GM23338 (cell line): ENCODE measurements around the gene UBQLN4. TPM values are rescaled to one million over a fixed set of nuclear protein-coding genes. Genes with fewer than 3 reads are reported as not detected.

Experiments
- ATAC-seq: fragments of 200-7000 bp; cut with Tn5 transposase; 3 replicates; pipeline ENCODE4 v1.9.1; 2020
- DNase-seq: peaks from one replicate; pipeline ENCODE4 v3.0.0-alpha.2; 2015; ENCODE audit warnings: low spot score
- H2AFZ ChIP-seq: fragments of 200-600 bp; sonication (generic); 2 replicates; pipeline ENCODE4 v1.8.0; 2016; ENCODE audit warnings: antibody characterized with exemption, mild to moderate bottlenecking, moderate library complexity
- H3F3A ChIP-seq: fragments of 200-600 bp; sonication (generic); replicated peaks from 2 replicates; pipeline ENCODE4 v1.8.0; 2017; ENCODE audit warnings: antibody characterized with exemption, mixed run types, low read depth
- H3K27ac ChIP-seq: fragments of 200-600 bp; sonication (generic); 2 replicates; pipeline ENCODE4 v1.6.1; 2016; ENCODE audit warnings: low read depth
- H3K27me3 ChIP-seq: fragments of 200-600 bp; sonication (generic); 2 replicates; pipeline ENCODE4 v1.8.0; 2016; ENCODE audit warnings: mild to moderate bottlenecking, mixed run types, moderate library complexity; ENCODE audit not compliant: insufficient read depth
- H3K36me3 ChIP-seq: fragments of 200-600 bp; sonication (generic); 2 replicates; pipeline ENCODE4 v1.8.0; 2016; ENCODE audit warnings: mild to moderate bottlenecking; ENCODE audit not compliant: insufficient read depth
- H3K4me1 ChIP-seq: fragments of 200-600 bp; sonication (generic); 2 replicates; pipeline ENCODE4 v1.8.0; 2016; ENCODE audit warnings: mild to moderate bottlenecking, moderate library complexity; ENCODE audit not compliant: insufficient read depth
- H3K4me2 ChIP-seq: fragments of 200-600 bp; sonication (generic); 2 replicates; pipeline ENCODE4 v1.7.1; 2017; ENCODE audit warnings: mixed run types
- H3K4me3 ChIP-seq: fragments of 200-600 bp; sonication (generic); 2 replicates; pipeline ENCODE4 v1.6.1; 2016; ENCODE audit warnings: mixed run types
- H3K79me2 ChIP-seq: fragments of 200-600 bp; sonication (generic); replicated peaks from 2 replicates; pipeline ENCODE4 v1.8.0; 2017; ENCODE audit warnings: mild to moderate bottlenecking; ENCODE audit not compliant: insufficient read depth
- H3K9me2 ChIP-seq: fragments of 200-600 bp; sonication (generic); 2 replicates; pipeline ENCODE4 v1.8.0; 2017; ENCODE audit not compliant: insufficient read depth
- H4K20me1 ChIP-seq: fragments of 200-600 bp; sonication (generic); replicated peaks from 2 replicates; pipeline ENCODE4 v1.8.0; 2017; ENCODE audit warnings: mild to moderate bottlenecking; ENCODE audit not compliant: insufficient read depth
- H3K27ac Mint-ChIP-seq: 2 replicates; pipeline ENCODE4 v1.8.0; 2020; ENCODE audit warnings: inconsistent platforms, mild to moderate bottlenecking, moderate library complexity, mixed read lengths
- H3K27me3 Mint-ChIP-seq: 3 replicates; pipeline ENCODE4 v1.8.0; 2022; ENCODE audit warnings: low read depth, mild to moderate bottlenecking, moderate library complexity, mixed read lengths, inconsistent platforms; ENCODE audit not compliant: insufficient read depth, poor library complexity
- H3K36me3 Mint-ChIP-seq: 3 replicates; pipeline ENCODE4 v1.8.0; 2021; ENCODE audit warnings: low read depth, mild to moderate bottlenecking, inconsistent platforms, moderate library complexity, mixed read lengths
- H3K4me1 Mint-ChIP-seq: 3 replicates; pipeline ENCODE4 v1.8.0; 2020; ENCODE audit warnings: mild to moderate bottlenecking, inconsistent platforms, mixed read lengths
- H3K4me3 Mint-ChIP-seq: 3 replicates; pipeline ENCODE4 v1.8.0; 2021; ENCODE audit warnings: moderate library complexity, mild to moderate bottlenecking, inconsistent platforms, mixed read lengths
- H3K9me3 Mint-ChIP-seq: 3 replicates; pipeline ENCODE4 v1.8.0; 2020; ENCODE audit warnings: moderate library complexity, mild to moderate bottlenecking, inconsistent platforms, mixed read lengths
- CREB1 ChIP-seq: fragments of 250-450 bp; sonication (Bioruptor Pico); IDR thresholded peaks from 2 replicates; pipeline ENCODE4 v1.5.0; 2020; ENCODE audit warnings: low read depth, mild to moderate bottlenecking, moderate library complexity
- EZH2 ChIP-seq: fragments of 200-600 bp; sonication (generic); IDR thresholded peaks from one replicate; pipeline ENCODE4 v1.8.0; 2017; ENCODE audit warnings: antibody characterized with exemption, mild to moderate bottlenecking, low read depth; ENCODE audit not compliant: unreplicated experiment
- EZH2phosphoT487 ChIP-seq: fragments of 200-600 bp; sonication (generic); IDR thresholded peaks from one replicate; pipeline ENCODE4 v1.8.1; 2018; ENCODE audit warnings: antibody characterized with exemption; ENCODE audit not compliant: unreplicated experiment
- JUNB ChIP-seq: IDR thresholded peaks from one replicate; pipeline ENCODE4 v1.6.1; 2016; ENCODE audit warnings: antibody characterized with exemption; ENCODE audit not compliant: unreplicated experiment
- NANOG ChIP-seq: IDR thresholded peaks from 2 replicates; pipeline ENCODE4 v1.6.1; 2016; ENCODE audit warnings: antibody characterized with exemption, borderline replicate concordance
- POLR2AphosphoS5 ChIP-seq: IDR thresholded peaks from 2 replicates; pipeline ENCODE4 v1.6.1; 2016; ENCODE audit warnings: antibody characterized with exemption, low read depth
- STAT1 ChIP-seq: IDR thresholded peaks from one replicate; pipeline ENCODE4 v1.6.1; 2016; ENCODE audit warnings: antibody characterized with exemption; ENCODE audit not compliant: unreplicated experiment
- ZNF114 ChIP-seq: fragments of 250-450 bp; sonication (Bioruptor Pico); IDR thresholded peaks from 2 replicates; pipeline ENCODE4 v1.5.0; 2020; ENCODE audit warnings: mild to moderate bottlenecking, moderate library complexity
- ZNF331 ChIP-seq: fragments of 250-450 bp; sonication (Bioruptor Pico); IDR thresholded peaks from 2 replicates; pipeline ENCODE4 v1.5.0; 2020; ENCODE audit warnings: low read depth, mild to moderate bottlenecking, moderate library complexity
- polyA plus RNA-seq: library from polyadenylated mRNA; unstranded; fragments of >200 nt; fragmentation: Nextera tagmentation; extraction: Ambion mirVana; gene quantifications from 2 replicates; pipeline ENCODE4 v1.2.1, GENCODE V29; 2016
- total RNA-seq: library from RNA; depleted of rRNA; stranded (reverse); fragments of >200 nt; shearing (Covaris generic); gene quantifications from 2 replicates; pipeline ENCODE4 v1.2.3, GENCODE V29; 2014
- TF ChIP-seq, protein P1 (sequence below), 2 experiments: fragments of 200-600 bp in 1 of 2; sonication (generic) in 1 of 2; conservative IDR thresholded peaks; 2 replicates each; pipeline versions ENCODE4 v1.5.1 to v1.6.1; 2016 to 2017; ENCODE audit warnings: antibody characterized with exemption in 2 of 2, low read depth in 2 of 2, mild to moderate bottlenecking in 2 of 2, moderate library complexity in 1 of 2
- TF ChIP-seq, protein P2 (sequence below): IDR thresholded peaks from one replicate; pipeline ENCODE4 v1.6.1; 2018; ENCODE audit warnings: antibody characterized with exemption; ENCODE audit not compliant: unreplicated experiment
- TF ChIP-seq, protein P3 (sequence below): fragments of 250-450 bp; sonication (Bioruptor Pico); IDR thresholded peaks from 2 replicates; pipeline ENCODE4 v1.5.0; 2020; ENCODE audit warnings: mild to moderate bottlenecking, moderate library complexity
- TF ChIP-seq, protein P4 (sequence below): IDR thresholded peaks from 2 replicates; pipeline ENCODE4 v1.6.1; 2016; ENCODE audit warnings: antibody characterized with exemption

Gene UBQLN4
- total and polyA plus RNA-seq, 2 experiments from 2014 or later: 10.0 to 30.5 TPM

DNA sequence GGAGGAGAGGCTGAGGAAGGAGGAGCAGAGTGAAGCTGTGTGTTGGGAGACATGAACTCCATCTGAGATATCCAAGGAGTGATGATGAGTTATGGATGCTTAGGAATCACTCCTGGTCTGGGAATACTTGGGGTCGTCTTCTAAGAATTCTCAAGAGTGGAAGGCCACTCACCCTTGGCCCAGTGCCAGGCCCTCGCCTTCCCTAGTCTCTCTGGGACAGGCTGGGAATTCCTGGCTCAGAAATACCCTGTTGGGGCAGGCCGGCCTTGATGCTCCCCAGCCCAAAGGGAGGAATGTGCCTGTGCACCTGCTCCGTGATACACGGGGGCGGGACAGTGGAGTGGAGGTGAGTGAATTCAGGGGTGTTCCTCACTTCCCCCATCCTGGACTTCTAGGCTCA, 48.3 kb upstream of the UBQLN4 start:
- H3K4me1 ChIP-seq: peaks cover 21% of the 10 kb centered on the region
- H3K27me3 ChIP-seq: no peaks in the 10 kb centered on the region
- DNase-seq (no peak), ATAC-seq (no peak)
- H3K27ac ChIP-seq: no peak overlapping the region
- no peaks in the 10 kb centered on the region for H3K79me2 ChIP-seq
- no peak for TF ChIP-seq EZH2
- no peak for TF ChIP-seq ZNF114 (CRISPR knock-in tag)
- TF ChIP-seq JUNB: no peak
- no peak for TF ChIP-seq STAT1
- TF ChIP-seq, protein P1, sequence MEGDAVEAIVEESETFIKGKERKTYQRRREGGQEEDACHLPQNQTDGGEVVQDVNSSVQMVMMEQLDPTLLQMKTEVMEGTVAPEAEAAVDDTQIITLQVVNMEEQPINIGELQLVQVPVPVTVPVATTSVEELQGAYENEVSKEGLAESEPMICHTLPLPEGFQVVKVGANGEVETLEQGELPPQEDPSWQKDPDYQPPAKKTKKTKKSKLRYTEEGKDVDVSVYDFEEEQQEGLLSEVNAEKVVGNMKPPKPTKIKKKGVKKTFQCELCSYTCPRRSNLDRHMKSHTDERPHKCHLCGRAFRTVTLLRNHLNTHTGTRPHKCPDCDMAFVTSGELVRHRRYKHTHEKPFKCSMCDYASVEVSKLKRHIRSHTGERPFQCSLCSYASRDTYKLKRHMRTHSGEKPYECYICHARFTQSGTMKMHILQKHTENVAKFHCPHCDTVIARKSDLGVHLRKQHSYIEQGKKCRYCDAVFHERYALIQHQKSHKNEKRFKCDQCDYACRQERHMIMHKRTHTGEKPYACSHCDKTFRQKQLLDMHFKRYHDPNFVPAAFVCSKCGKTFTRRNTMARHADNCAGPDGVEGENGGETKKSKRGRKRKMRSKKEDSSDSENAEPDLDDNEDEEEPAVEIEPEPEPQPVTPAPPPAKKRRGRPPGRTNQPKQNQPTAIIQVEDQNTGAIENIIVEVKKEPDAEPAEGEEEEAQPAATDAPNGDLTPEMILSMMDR (conservative IDR thresholded peaks at IDR 0.05; ENCODE audit: low read depth in 2 of 2): no peak
- TF ChIP-seq, protein P2, sequence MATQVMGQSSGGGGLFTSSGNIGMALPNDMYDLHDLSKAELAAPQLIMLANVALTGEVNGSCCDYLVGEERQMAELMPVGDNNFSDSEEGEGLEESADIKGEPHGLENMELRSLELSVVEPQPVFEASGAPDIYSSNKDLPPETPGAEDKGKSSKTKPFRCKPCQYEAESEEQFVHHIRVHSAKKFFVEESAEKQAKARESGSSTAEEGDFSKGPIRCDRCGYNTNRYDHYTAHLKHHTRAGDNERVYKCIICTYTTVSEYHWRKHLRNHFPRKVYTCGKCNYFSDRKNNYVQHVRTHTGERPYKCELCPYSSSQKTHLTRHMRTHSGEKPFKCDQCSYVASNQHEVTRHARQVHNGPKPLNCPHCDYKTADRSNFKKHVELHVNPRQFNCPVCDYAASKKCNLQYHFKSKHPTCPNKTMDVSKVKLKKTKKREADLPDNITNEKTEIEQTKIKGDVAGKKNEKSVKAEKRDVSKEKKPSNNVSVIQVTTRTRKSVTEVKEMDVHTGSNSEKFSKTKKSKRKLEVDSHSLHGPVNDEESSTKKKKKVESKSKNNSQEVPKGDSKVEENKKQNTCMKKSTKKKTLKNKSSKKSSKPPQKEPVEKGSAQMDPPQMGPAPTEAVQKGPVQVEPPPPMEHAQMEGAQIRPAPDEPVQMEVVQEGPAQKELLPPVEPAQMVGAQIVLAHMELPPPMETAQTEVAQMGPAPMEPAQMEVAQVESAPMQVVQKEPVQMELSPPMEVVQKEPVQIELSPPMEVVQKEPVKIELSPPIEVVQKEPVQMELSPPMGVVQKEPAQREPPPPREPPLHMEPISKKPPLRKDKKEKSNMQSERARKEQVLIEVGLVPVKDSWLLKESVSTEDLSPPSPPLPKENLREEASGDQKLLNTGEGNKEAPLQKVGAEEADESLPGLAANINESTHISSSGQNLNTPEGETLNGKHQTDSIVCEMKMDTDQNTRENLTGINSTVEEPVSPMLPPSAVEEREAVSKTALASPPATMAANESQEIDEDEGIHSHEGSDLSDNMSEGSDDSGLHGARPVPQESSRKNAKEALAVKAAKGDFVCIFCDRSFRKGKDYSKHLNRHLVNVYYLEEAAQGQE: no peak
- no peak for TF ChIP-seq POLR2AphosphoS5
- TF ChIP-seq, protein P3, sequence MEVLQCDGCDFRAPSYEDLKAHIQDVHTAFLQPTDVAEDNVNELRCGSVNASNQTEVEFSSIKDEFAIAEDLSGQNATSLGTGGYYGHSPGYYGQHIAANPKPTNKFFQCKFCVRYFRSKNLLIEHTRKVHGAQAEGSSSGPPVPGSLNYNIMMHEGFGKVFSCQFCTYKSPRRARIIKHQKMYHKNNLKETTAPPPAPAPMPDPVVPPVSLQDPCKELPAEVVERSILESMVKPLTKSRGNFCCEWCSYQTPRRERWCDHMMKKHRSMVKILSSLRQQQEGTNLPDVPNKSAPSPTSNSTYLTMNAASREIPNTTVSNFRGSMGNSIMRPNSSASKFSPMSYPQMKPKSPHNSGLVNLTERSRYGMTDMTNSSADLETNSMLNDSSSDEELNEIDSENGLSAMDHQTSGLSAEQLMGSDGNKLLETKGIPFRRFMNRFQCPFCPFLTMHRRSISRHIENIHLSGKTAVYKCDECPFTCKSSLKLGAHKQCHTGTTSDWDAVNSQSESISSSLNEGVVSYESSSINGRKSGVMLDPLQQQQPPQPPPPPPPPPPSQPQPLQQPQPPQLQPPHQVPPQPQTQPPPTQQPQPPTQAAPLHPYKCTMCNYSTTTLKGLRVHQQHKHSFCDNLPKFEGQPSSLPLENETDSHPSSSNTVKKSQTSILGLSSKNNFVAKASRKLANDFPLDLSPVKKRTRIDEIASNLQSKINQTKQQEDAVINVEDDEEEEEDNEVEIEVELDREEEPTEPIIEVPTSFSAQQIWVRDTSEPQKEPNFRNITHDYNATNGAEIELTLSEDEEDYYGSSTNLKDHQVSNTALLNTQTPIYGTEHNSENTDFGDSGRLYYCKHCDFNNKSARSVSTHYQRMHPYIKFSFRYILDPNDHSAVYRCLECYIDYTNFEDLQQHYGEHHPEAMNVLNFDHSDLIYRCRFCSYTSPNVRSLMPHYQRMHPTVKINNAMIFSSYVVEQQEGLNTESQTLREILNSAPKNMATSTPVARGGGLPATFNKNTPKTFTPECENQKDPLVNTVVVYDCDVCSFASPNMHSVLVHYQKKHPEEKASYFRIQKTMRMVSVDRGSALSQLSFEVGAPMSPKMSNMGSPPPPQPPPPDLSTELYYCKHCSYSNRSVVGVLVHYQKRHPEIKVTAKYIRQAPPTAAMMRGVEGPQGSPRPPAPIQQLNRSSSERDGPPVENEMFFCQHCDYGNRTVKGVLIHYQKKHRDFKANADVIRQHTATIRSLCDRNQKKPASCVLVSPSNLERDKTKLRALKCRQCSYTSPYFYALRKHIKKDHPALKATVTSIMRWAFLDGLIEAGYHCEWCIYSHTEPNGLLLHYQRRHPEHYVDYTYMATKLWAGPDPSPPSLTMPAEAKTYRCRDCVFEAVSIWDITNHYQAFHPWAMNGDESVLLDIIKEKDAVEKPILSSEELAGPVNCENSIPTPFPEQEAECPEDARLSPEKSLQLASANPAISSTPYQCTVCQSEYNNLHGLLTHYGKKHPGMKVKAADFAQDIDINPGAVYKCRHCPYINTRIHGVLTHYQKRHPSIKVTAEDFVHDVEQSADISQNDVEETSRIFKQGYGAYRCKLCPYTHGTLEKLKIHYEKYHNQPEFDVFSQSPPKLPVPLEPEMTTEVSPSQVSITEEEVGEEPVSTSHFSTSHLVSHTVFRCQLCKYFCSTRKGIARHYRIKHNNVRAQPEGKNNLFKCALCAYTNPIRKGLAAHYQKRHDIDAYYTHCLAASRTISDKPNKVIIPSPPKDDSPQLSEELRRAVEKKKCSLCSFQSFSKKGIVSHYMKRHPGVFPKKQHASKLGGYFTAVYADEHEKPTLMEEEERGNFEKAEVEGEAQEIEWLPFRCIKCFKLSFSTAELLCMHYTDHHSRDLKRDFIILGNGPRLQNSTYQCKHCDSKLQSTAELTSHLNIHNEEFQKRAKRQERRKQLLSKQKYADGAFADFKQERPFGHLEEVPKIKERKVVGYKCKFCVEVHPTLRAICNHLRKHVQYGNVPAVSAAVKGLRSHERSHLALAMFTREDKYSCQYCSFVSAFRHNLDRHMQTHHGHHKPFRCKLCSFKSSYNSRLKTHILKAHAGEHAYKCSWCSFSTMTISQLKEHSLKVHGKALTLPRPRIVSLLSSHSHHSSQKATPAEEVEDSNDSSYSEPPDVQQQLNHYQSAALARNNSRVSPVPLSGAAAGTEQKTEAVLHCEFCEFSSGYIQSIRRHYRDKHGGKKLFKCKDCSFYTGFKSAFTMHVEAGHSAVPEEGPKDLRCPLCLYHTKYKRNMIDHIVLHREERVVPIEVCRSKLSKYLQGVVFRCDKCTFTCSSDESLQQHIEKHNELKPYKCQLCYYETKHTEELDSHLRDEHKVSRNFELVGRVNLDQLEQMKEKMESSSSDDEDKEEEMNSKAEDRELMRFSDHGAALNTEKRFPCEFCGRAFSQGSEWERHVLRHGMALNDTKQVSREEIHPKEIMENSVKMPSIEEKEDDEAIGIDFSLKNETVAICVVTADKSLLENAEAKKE (CRISPR knock-in tag): no peak
- TF ChIP-seq, protein P4, sequence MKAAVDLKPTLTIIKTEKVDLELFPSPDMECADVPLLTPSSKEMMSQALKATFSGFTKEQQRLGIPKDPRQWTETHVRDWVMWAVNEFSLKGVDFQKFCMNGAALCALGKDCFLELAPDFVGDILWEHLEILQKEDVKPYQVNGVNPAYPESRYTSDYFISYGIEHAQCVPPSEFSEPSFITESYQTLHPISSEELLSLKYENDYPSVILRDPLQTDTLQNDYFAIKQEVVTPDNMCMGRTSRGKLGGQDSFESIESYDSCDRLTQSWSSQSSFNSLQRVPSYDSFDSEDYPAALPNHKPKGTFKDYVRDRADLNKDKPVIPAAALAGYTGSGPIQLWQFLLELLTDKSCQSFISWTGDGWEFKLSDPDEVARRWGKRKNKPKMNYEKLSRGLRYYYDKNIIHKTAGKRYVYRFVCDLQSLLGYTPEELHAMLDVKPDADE: no peak
- TF ChIP-seq CREB1 (CRISPR knock-in tag): no peak
- no peak for TF ChIP-seq NANOG
- no peak for TF ChIP-seq ZNF331 (CRISPR knock-in tag)
- no peak for TF ChIP-seq EZH2phosphoT487
- no peaks in the 10 kb centered on the region for H3K36me3 ChIP-seq
- no peak overlapping the region for H3K4me3 ChIP-seq
- H3K4me2 ChIP-seq: no peak overlapping the region
- no peak overlapping the region for H3K4me3 Mint-ChIP-seq
- H3K9me2 ChIP-seq: no peaks in the 10 kb centered on the region
- H3K27me3 Mint-ChIP-seq: peaks cover 33% of the 10 kb centered on the region
- no peaks in the 10 kb centered on the region for H4K20me1 ChIP-seq
- no peak overlapping the region for H2AFZ ChIP-seq
- H3K4me1 Mint-ChIP-seq: peaks cover 49% of the 10 kb centered on the region
- no peaks in the 10 kb centered on the region; the same call in 2 of the 3 replicates for H3K36me3 Mint-ChIP-seq
- H3K27ac Mint-ChIP-seq: no peak overlapping the region
- H3K9me3 Mint-ChIP-seq: no peaks in the 10 kb centered on the region; the same call in 2 of the 3 replicates
- peaks cover 17% of the 10 kb centered on the region for H3F3A ChIP-seq
